Measurements from ENCODE around the gene ZBTB20.

ZBTB20 gene

GRCh38 chr3:114508976-114509375 is 638.1 kb downstream of the ZBTB20 start:
- no peak for TF ChIP-seq CTCF (IDR thresholded peaks at IDR 0.05; ENCODE audit: insufficient read depth, missing control alignments)
- DNase-seq (ENCODE audit: insufficient read length, low spot score) = no peak
- FAIRE-seq = no peak

- FAIRE-seq = no peak
- no peak for DNase-seq (ENCODE audit: insufficient read length, low spot score)
- no peak for TF ChIP-seq CTCF (IDR thresholded peaks at IDR 0.05; ENCODE audit: insufficient read depth, missing control alignments)
These were observed 638.9 kb downstream of the ZBTB20 start for GRCh38 chr3:114508208-114508607.

- DNase-seq (ENCODE audit: insufficient read length, low spot score) = no peak
These were observed 640.3 kb downstream of the ZBTB20 start for GRCh38 chr3:114506591-114507300.

GRCh38 chr3:114504941-114505628 is 642.0 kb downstream of the ZBTB20 start:
- TF ChIP-seq CTCF (IDR thresholded peaks at IDR 0.05; ENCODE audit: insufficient read depth, missing control alignments) = no peak
- DNase-seq (ENCODE audit: insufficient read length, low spot score) = no peak
- FAIRE-seq = no peak

More at GRCh38 chr3:114506591-114507300, 640.3 kb downstream of the ZBTB20 start:
- no peak for TF ChIP-seq CTCF (IDR thresholded peaks at IDR 0.05; ENCODE audit: insufficient read depth, missing control alignments)
- no peak for FAIRE-seq

- DNase-seq (ENCODE audit: insufficient read length, low spot score) = no peak
- TF ChIP-seq CTCF (IDR thresholded peaks at IDR 0.05; ENCODE audit: insufficient read depth, missing control alignments) = no peak
- no peak for FAIRE-seq
These were observed 644.9 kb downstream of the ZBTB20 start for GRCh38 chr3:114502204-114502603.

- no peak for TF ChIP-seq CTCF (IDR thresholded peaks at IDR 0.05; ENCODE audit: insufficient read depth, missing control alignments)
- DNase-seq (ENCODE audit: insufficient read length, low spot score) = no peak
- no peak for FAIRE-seq
These were observed 647.1 kb downstream of the ZBTB20 start for GRCh38 chr3:114499976-114500375.
